ENCODE results near the gene KRTAP10-4.
"Not testable (repeated sequence)": the region's sequence is repeated elsewhere in the genome, so short reads cannot be mapped to it uniquely, and the experiment has no call there.

KRTAP10-4 gene

GRCh38 chr21:44534688-44535087, 38.8 kb upstream of the KRTAP10-4 start:
- no peak for FAIRE-seq

- no peak for FAIRE-seq
Measured at GRCh38 chr21:44535963-44536362, 37.6 kb upstream of the KRTAP10-4 start.

GRCh38 chr21:44537930-44538911, 35.3 kb upstream of the KRTAP10-4 start:
- no peak for FAIRE-seq

- no peak for FAIRE-seq
Measured at GRCh38 chr21:44539046-44539445, 34.5 kb upstream of the KRTAP10-4 start.

- FAIRE-seq, result no peak
Measured at GRCh38 chr21:44539991-44540666, 33.4 kb upstream of the KRTAP10-4 start, which contains the start of gene KRTAP10-1. KRTAP10-1 (minus strand) TSS chr21:44540195; CDS start chr21:44540150, 45 bp downstream.

- FAIRE-seq, result no peak
Measured at GRCh38 chr21:44540741-44541288, 32.7 kb upstream of the KRTAP10-4 start.

- FAIRE-seq, result no peak
Measured at GRCh38 chr21:44542716-44543115, 30.8 kb upstream of the KRTAP10-4 start.

- FAIRE-seq, result no peak
Measured at GRCh38 chr21:44544566-44544965, 29.0 kb upstream of the KRTAP10-4 start.

- FAIRE-seq, result no peak
Measured at GRCh38 chr21:44547656-44548331, 25.7 kb upstream of the KRTAP10-4 start.

GRCh38 chr21:44548381-44548780, 25.1 kb upstream of the KRTAP10-4 start:
- FAIRE-seq, result no peak

- no peak for FAIRE-seq
Measured at GRCh38 chr21:44548922-44549321, 24.6 kb upstream of the KRTAP10-4 start.

GRCh38 chr21:44549525-44550211, 23.9 kb upstream of the KRTAP10-4 start:
- no peak for FAIRE-seq

GRCh38 chr21:44550285-44550684, 23.2 kb upstream of the KRTAP10-4 start:
- not testable (repeated sequence) for FAIRE-seq

GRCh38 chr21:44550807-44551206, 22.7 kb upstream of the KRTAP10-4 start:
- no peak for FAIRE-seq

- no peak for FAIRE-seq
Measured at GRCh38 chr21:44551340-44551961, 22.1 kb upstream of the KRTAP10-4 start, which contains the start of gene KRTAP10-2. KRTAP10-2 (minus strand) TSS chr21:44551505; CDS start chr21:44551458, 47 bp downstream.

- FAIRE-seq, result no peak
Measured at GRCh38 chr21:44552136-44552535, 21.4 kb upstream of the KRTAP10-4 start.

- no peak for FAIRE-seq
Measured at GRCh38 chr21:44552681-44553080, 20.8 kb upstream of the KRTAP10-4 start.

- FAIRE-seq, result no peak
Measured at GRCh38 chr21:44555200-44555875, 18.2 kb upstream of the KRTAP10-4 start.

- no peak for FAIRE-seq
Measured at GRCh38 chr21:44556879-44557278, 16.6 kb upstream of the KRTAP10-4 start.

GRCh38 chr21:44557491-44558328, 15.8 kb upstream of the KRTAP10-4 start:
- FAIRE-seq, result no peak
